H1 (cell line): ENCODE results near the gene SPTBN4. TPM values are rescaled to one million over a fixed set of nuclear protein-coding genes. Genes with fewer than 3 reads are reported as not detected.

Source experiments
- ASH2L ChIP-seq: fragments of 200-600, 300-600 bp; sonication (generic); IDR thresholded peaks from one replicate; pipeline ENCODE4 v1.7.1; 2017; ENCODE audit warnings: low read length
- BACH1 ChIP-seq: IDR thresholded peaks from 2 replicates; pipeline ENCODE4 v1.6.1; 2012; ENCODE audit warnings: low read length, improper control_type of control experiment
- CBX8 ChIP-seq: fragments of 300-800, 300-1000 bp; sonication (generic); IDR thresholded peaks from 2 replicates; pipeline ENCODE4 v1.7.1; 2016; ENCODE audit warnings: low read depth, low read length, borderline replicate concordance
- CEBPB ChIP-seq: IDR thresholded peaks from 2 replicates; pipeline ENCODE4 v1.6.1; 2012; ENCODE audit warnings: low read depth, low read length
- CREB1 ChIP-seq: IDR thresholded peaks from 2 replicates; pipeline ENCODE4 v1.6.1; 2012; ENCODE audit warnings: inconsistent platforms
- FOSL1 ChIP-seq: IDR thresholded peaks from 2 replicates; pipeline ENCODE4 v1.6.1; 2011; ENCODE audit warnings: mild to moderate bottlenecking, low read depth, low read length, moderate library complexity; ENCODE audit not compliant: insufficient read depth
- HDAC6 ChIP-seq: IDR thresholded peaks from one replicate; pipeline ENCODE4 v1.7.1; 2012; ENCODE audit warnings: low read depth, mild to moderate bottlenecking, inconsistent platforms, low read length, moderate library complexity
- JUND ChIP-seq: IDR thresholded peaks from 2 replicates; pipeline ENCODE4 v1.6.1; 2011; ENCODE audit warnings: mild to moderate bottlenecking, improper control_type of control experiment, low read length
- MAX ChIP-seq: IDR thresholded peaks from 2 replicates; pipeline ENCODE4 v1.6.1; 2012; ENCODE audit warnings: inconsistent platforms
- PHF8 ChIP-seq: fragments of 200-600 bp; sonication (generic); conservative IDR thresholded peaks from 2 replicates; pipeline ENCODE4 v1.7.1; 2012; ENCODE audit warnings: low read depth, mild to moderate bottlenecking, inconsistent platforms, low read length, moderate library complexity
- POU5F1 ChIP-seq: IDR thresholded peaks from 2 replicates; pipeline ENCODE4 v1.6.1; 2011; ENCODE audit warnings: low read depth, mild to moderate bottlenecking, low read length, moderate library complexity
- RAD21 ChIP-seq, 2 experiments: IDR thresholded peaks in 1 of 2; conservative IDR thresholded peaks in 1 of 2; 2 replicates each; pipeline ENCODE4 v1.6.1; 2011; ENCODE audit warnings: low read depth in 2 of 2, low read length in 2 of 2, improper control_type of control experiment in 1 of 2, inconsistent platforms in 1 of 2, mild to moderate bottlenecking in 1 of 2, moderate library complexity in 1 of 2
- RNF2 ChIP-seq: fragments of 200-900, 300-1000 bp; sonication (generic); IDR thresholded peaks from 2 replicates; pipeline ENCODE4 v1.7.1; 2016; ENCODE audit warnings: borderline replicate concordance, low read depth, mild to moderate bottlenecking, antibody characterized with exemption, low read length; ENCODE audit not compliant: poor library complexity, severe bottlenecking; ENCODE audit errors: missing control alignments
- RXRA ChIP-seq: IDR thresholded peaks from 2 replicates; pipeline ENCODE4 v1.6.1; 2011; ENCODE audit warnings: low read depth, mild to moderate bottlenecking, low read length, moderate library complexity; ENCODE audit not compliant: insufficient read depth
- SIN3A ChIP-seq, 2 experiments: IDR thresholded peaks in 1 of 2; conservative IDR thresholded peaks in 1 of 2; 2 replicates each; pipeline ENCODE4 v1.6.1; 2011 to 2012; ENCODE audit warnings: low read length in 2 of 2, improper control_type of control experiment in 1 of 2, low read depth in 1 of 2, mild to moderate bottlenecking in 1 of 2
- SIX5 ChIP-seq: IDR thresholded peaks from 2 replicates; pipeline ENCODE4 v1.6.1; 2011; ENCODE audit warnings: mild to moderate bottlenecking, low read depth, low read length
- SP1 ChIP-seq: IDR thresholded peaks from 2 replicates; pipeline ENCODE4 v1.6.1; 2011; ENCODE audit warnings: low read depth, low read length
- SP2 ChIP-seq: IDR thresholded peaks from 2 replicates; pipeline ENCODE4 v1.6.1; 2012; ENCODE audit warnings: mild to moderate bottlenecking, low read length, inconsistent platforms
- SUZ12 ChIP-seq: fragments of 200-600 bp; sonication (generic); IDR thresholded peaks from 2 replicates; pipeline ENCODE4 v1.6.1; 2012; ENCODE audit warnings: mild to moderate bottlenecking, inconsistent platforms, low read length, moderate library complexity, mixed read lengths
- TBP ChIP-seq: IDR thresholded peaks from 2 replicates; pipeline ENCODE4 v1.6.1; 2011; ENCODE audit warnings: low read depth, low read length, improper control_type of control experiment
- TEAD4 ChIP-seq: IDR thresholded peaks from 2 replicates; pipeline ENCODE4 v1.6.1; 2012; ENCODE audit warnings: low read depth, low read length, inconsistent platforms, mixed read lengths
- polyA plus RNA-seq, 7 experiments: library from polyadenylated mRNA; depleted of rRNA in 3 of 7; stranded (reverse) in 5 of 7; unstranded in 2 of 7; fragments of >200 nt in 5 of 7; fragments of 200-250 nt in 2 of 7; gene quantifications; 1 replicate in 5 of 7; 2 replicates in 1 of 7; 4 replicates in 1 of 7; pipeline versions ENCODE4 v1.2.1 to v1.2.3, GENCODE V29; 2011 to 2013; ENCODE audit warnings: missing spikeins in 2 of 7, mixed read lengths in 2 of 7
- total RNA-seq: library from RNA; stranded (reverse); fragmentation: NEBNext Ultra II Directional; extraction: Animal tissue kit (Norgen Biotek cat#: 25700); gene quantifications from 2 replicates; pipeline ENCODE4 v1.2.1, GENCODE V29; 2021
- TF ChIP-seq, protein P1 (sequence below): IDR thresholded peaks from 2 replicates; pipeline ENCODE4 v1.6.1; 2012; ENCODE audit warnings: low read length, inconsistent platforms

SPTBN4 gene
- total and polyA plus RNA-seq, 2 of the 8 experiments (the other 6 are each of a cell fraction or from before 2014, with no cell fraction given), result 1.9 to 3.0 TPM

DNA sequence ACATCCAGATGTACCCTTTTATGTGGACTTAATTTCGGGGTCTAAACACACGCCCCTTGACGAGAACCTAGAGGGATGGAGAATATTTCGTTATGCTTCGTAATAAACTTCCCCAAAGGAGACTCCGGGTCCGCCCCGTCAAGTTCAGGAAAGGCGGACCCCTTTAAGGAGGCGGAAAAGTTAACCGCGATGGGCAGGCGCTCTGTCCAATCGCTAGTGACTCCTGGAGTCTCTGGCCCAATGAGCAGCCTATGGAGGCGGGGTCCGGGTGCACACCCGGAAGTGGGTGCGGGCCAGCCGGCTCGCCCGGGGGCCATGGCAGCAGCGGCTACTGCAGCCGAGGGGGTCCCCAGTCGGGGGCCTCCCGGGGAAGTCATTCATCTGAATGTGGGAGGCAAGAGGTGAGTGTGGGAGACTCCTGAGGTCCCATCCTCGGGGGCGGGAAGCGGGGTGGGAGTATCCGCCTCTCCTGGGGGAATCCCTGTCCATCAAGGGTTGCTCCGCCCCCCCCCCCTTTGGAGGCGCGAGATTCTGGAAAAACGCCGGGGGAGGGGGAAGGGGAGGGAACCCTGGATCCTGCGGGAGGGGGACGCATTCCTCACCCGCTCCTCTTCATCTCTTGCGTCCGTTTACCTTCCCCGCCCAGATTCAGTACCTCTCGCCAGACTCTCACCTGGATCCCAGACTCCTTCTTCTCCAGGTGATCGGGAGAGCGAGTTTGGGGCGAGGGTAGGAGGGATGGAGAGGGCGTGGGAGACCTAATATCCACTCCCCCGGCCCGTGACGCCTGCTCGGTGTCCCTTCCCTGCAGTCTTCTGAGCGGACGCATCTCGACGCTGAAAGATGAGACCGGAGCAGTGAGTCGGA lies 110.0 kb downstream of the SPTBN4 start, which contains the start of gene SHKBP1 (continued):
- TF ChIP-seq, protein P1, sequence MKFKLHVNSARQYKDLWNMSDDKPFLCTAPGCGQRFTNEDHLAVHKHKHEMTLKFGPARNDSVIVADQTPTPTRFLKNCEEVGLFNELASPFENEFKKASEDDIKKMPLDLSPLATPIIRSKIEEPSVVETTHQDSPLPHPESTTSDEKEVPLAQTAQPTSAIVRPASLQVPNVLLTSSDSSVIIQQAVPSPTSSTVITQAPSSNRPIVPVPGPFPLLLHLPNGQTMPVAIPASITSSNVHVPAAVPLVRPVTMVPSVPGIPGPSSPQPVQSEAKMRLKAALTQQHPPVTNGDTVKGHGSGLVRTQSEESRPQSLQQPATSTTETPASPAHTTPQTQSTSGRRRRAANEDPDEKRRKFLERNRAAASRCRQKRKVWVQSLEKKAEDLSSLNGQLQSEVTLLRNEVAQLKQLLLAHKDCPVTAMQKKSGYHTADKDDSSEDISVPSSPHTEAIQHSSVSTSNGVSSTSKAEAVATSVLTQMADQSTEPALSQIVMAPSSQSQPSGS, result no peak
- no peak for TF ChIP-seq JUND
- TF ChIP-seq PHF8, result peak; percentile 64; the same call in 1 of the 2 replicates
- no peak for TF ChIP-seq FOSL1
- TF ChIP-seq SIX5, result no peak
- TF ChIP-seq CBX8, result no peak
- peak in 1 of 2 experiments; percentile 37; a peak in 2 of 4 replicates for TF ChIP-seq SIN3A (conservative IDR thresholded peaks at IDR 0.05 in 1 of 2, IDR thresholded peaks at IDR 0.05 in 1 of 2; ENCODE audit: low read depth in 1 of 2, low read length in 2 of 2)
- no peak for TF ChIP-seq SUZ12
- TF ChIP-seq MAX, result no peak
- TF ChIP-seq CEBPB, result no peak
- TF ChIP-seq RXRA, result 0 out of 2 replicates have a peak, but pooled peaks have one; percentile 13
- TF ChIP-seq RAD21 (IDR thresholded peaks at IDR 0.05 in 1 of 2, conservative IDR thresholded peaks at IDR 0.05 in 1 of 2; ENCODE audit: low read depth in 2 of 2, low read length in 2 of 2), result no peak
- TF ChIP-seq RNF2, result no peak
- no peak; the same call in 1 of the 2 replicates for TF ChIP-seq TEAD4
- 0 out of 2 replicates have a peak, but pooled peaks have one; percentile 15 for TF ChIP-seq TBP
- TF ChIP-seq BACH1, result no peak
- TF ChIP-seq ASH2L, result peak; percentile 66
- peak; percentile 89 for TF ChIP-seq SP2
- no peak for TF ChIP-seq HDAC6
- no peak; the same call in 1 of the 2 replicates for TF ChIP-seq CREB1
- TF ChIP-seq SP1, result peak; percentile 99
- TF ChIP-seq POU5F1, result no peak
